Measurements from ENCODE around the gene MT1A. TPM values are rescaled to one million over a fixed set of nuclear protein-coding genes. Genes with fewer than 3 reads are reported as not detected.
"Not testable (repeated sequence)": the region's sequence is repeated elsewhere in the genome, so short reads cannot be mapped to it uniquely, and the experiment has no call there.

Gene MT1A
- total RNA-seq, 1 donor from 2014 or later = 1.4 TPM

DNA sequence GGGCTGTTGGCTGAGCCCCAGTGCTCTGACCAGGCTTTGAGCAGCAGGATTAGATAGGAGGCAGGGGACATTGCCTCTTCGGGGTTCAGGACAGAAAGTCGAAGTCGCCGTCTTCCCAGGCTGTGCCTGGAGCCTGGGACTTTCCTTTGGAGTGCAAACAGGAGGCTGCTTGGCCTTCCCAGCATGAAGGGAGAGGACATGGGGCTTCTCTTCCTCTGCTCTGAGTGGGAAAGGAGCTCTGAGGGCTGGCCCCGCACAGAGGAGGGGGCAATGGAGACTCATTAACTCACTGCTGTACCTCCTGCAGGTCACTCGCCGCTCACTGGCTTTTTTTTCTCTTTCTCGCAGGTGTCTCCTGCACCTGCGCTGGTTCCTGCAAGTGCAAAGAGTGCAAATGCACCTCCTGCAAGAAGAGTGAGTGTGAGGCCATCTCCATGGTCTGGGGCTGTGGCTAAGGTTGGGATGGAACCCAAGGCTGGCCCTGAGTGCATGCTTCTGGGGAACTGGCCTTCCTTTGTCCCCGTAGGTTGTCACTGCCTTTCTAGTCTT is 19.9 kb downstream of the MT1A start:
- DNase-seq = no peak

DNA sequence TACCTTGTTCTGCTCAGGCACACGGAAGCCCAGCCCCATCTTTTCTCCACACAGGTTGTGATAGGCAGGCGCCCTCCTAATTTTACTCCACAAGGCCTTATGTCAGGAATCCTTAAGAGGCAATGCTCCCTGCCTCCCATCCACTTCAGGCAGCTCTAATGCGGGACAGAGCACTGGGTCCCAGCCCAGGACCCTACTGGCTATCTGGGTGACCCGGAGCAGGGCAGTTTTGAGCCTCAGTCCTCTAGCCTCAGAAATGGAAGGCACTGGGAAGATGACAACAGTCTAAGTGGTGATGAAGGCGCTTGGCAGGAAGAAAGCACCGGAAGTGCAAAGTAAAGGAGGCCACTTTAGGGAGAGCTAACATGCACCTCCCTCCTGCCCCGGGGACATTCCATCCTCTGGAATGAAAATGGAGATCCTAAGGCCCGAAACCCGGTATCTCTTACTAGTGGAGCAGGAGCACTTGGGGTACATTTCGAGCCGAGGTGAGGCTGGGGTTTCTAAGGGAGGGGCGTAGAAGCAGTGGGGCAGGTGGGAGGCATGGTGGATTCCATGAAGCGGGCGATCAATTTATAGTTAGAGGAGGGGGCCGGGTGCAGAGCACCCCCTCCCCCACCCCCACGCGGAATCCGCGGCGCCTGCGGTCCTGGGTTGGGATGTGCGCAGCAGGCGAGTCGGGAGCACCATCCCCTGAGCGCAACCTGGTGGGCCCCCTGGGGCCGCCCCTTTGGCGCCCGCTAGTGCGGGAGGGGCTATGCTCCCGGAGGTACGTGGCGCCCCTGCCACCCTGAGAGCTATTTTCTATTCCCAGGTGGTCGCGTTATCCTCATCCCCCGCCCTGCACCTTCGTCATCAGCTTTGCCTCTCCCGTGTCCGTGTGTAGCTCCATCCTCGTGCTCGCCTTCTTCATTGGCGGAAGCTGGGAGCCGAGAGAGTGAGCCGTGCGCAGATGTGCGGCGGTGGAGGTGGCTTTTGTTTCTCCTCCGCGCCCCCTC is 24.2 kb downstream of the MT1A start:
- no peak for DNase-seq

DNA sequence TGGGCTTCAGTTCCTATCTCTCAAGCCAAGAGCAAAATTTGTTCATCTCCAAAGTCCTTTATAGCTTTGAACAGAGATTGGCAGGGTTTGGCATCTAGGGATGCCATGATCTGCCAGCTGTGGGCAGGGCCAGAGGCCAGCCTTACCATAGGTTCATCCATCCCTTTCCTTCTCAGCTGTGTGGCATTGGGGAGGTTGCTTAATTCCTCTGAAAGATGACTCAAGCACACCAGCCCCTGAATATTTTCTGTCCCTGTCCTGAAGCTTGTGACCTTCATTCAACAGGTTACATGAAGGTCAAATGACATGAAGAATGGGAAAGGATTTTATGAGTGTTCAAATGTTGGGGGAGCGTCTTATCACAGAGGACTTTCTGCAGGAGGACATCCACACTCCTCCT is 26.0 kb downstream of the MT1A start:
- DNase-seq = no peak

DNA sequence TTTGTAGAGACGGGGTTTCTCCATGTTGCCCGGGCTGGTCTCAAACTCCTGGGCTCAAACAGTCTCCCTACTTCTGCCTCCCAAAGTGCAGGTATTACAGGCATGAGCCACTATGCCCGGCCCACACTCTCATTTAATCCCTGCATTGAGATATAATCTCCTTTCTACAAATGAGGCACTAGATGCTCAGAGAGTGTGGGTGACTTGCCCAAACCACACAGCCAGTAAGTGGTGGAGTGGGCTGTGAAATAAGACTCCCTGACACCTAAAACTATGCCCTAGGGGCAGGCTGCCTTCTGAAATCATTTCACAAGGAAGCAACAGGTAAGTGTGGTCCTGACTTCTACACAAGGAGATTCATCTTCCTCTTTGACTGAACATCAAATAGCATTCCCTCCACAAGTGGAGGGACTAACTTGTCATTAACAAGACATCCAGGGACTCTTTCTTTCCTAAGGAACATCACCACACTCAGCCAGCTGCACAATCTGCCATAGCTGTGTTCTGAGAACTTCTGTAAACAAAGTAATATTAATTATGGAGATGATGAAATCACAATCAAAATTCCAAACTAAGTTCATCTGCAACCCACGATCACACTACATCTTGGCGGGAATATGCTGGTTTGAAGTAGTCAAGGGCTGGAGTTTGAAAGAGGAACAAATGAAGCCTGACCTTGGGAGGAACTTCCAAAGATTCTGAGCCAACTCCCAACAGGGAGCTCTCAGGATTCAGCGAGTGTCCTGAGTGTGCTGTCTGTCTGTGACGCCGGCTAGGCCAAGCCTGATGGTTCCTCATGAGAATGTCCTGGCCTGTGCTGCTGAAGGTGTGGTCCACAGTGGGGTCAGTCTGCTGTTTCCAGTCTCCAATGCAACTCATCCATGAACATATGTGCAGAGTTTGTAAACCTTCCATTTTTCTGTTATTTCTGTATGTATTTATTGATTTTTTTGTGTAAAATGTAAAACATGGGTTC is 27.1 kb downstream of the MT1A start:
- not testable (repeated sequence) for DNase-seq

DNA sequence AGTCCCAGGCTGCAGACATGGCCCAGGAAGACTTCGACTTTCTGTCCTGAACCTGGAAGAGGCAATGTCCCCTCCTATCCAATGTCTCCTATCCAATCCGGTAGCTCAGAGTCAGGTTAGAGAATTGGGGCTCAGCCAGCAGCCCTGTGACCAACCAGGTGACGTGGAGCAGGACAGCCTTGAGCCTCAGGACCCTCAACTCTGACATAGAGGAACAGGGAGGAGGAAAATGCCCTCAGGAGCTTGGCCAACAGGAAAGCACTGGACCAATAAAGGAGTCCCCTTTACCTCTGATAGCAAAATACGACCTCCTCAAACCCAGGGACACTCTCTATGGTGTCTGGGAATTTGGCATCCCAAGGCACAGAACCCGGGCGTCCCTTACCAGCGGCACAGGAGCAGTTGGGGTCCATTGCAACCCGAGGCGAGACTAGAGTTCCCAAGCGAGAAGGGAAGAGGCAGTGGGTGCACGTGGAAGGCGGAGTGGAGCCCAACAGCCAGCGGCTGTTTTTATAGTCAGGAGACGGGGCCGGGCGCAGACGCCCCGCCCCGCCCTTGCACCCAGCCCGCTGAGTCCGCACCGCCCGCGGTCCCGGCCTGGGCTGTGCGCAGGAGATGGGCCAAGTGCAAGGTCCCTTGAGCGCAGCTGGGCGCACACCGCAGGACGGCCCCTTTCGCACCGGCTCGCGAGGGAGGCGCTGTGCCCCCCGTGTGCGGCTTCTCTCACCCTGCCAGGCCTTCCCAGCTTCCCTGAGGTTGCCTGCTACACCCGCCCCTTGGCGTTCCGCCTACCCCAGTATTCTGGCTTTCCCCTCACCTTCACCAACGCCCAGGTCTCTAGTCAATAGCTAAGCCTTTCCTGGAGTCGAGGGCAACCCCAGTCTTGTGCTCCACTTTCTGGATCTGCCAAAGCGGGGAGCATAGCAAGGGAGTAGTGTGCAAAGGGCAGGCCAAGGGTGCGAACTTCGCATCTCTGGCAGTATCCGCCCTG is 29.4 kb downstream of the MT1A start, which contains the start of gene MT1G:
Gene MT1G (minus strand): TSS at position 485 of the 991 bp plus-strand sequence. CDS start 72 bp downstream, at position 413.
- DNase-seq = no peak

DNA sequence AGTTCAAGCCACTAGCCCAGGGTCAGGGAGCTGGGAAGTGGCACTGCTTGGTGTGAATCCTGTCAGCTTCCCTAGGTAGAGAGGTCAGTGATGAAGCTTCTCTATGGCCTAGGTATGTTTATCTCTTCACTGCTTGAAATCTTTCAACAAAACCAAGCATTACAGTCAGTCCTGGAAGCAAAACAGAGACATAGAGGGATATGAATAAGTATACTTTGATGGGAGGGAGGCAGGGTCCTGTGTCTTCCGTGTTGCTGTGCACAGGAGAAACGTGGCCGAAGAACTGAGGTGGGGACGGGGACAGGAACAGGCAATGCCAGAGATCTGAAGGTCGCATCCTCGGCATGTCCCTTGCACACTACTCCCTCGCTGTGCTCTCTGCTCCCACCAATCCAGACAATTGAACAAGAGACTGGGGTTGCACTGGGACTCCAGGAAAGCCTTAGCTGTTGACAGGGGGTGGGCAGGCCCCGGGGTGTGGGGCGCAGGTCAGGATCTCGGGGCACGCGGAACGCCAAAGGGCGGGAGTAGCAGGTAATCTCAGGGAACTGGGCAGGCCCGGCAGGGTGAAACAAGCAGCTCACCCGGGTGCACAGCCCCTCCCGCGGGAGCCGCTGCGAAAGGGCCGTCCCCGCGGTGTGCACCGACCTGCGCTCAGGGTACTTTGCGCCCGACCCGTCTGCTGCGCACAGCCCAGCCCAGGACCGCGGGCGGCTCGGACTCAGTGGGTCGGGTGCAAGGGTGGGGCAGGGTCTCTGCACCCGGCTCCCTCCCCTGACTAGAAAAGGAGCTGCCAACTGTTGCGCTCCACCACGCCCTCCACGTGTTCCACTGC is 30.8 kb downstream of the MT1A start, which contains the start of gene MT1H:
Gene MT1H (plus strand): TSS at position 810 of the 835 bp plus-strand sequence. CDS start 71 bp downstream, outside the sequence.
- DNase-seq = no peak

DNA sequence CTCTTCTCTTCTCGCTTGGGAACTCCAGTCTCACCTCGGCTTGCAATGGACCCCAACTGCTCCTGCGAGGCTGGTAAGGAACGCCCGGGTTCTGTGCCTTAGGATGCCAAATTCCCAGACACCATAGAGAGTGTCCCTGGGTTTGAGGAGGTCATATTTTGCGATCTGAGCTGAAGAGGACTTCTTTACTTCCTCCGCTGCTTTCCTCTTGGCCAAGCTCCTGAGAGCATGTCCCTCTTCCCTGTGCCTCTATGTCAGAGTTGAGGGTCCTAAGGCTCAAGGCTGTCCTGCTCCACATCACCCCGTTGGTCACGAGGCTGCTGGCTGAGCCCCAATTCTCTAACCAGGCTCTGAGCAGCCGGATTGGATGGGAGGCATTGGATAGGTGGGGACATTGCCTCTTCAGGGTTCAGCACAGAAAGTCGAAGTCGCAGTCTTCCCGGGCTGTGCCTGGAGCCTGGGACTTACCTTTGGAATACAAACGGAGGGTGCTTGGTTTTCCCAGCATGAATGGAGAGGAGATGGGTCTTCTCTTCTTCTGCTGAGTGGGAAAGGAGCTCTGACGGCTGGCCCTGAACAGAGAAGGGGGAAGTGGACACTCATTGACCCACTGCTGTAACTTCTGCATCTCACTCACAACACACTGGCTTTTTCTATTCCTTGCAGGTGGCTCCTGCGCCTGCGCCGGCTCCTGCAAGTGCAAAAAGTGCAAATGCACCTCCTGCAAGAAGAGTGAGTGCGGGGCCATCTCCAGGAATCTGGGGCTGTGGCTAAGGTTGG is 31.6 kb downstream of the MT1A start:
- no peak for DNase-seq

DNA sequence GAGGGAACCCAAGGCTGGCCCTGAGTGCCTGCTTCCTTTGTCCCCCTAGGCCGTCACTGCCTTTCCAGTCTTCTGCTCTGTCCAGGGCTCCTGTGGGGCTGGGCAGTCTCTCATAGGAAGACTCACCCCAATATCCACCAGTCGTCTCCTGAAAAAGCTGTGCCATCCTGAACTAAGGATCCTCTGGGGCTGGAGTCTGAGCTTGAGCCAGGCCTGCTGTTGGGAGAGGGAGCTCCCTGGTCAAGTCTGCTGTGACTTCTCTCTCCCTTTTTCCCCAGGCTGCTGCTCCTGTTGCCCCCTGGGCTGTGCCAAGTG is 32.1 kb downstream of the MT1A start:
- DNase-seq = no peak

DNA sequence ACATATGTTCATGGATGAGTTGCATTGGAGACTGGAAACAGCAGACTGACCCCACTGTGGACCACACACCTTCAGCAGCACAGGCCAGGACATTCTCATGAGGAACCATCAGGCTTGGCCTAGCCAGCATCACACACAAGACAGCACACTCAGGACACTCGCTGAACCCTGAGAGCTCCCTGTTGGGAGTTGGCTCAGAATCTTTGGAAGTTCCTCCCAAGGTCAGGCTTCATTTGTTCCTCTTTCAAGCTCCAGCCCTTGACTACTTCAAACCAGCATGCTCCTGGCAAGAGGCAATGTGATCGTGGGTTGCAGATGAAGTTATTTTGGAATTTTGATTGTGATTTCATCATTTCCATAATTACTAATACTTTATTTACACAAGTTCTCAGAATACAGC is 33.2 kb downstream of the MT1A start:
- not testable (repeated sequence) for DNase-seq

DNA sequence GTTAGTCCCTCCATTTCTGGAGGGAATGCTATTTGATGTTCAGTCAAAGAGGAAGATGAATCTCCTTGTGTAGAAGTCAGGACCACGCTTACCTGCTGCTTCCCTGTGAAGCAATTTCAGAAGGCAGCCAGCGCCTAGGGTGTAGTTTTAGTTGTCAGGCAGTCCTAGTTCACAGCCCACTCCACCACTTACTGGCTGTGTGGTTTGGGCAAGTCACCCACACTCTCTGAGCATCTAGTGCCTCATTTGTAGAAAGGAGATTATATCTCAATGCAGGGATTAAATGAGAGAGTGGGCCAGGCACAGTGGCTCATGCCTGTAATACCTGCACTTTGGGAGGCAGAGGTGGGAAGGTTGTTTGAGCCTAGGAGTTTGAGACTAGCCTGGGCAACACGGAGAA is 33.7 kb downstream of the MT1A start:
- DNase-seq = not testable (repeated sequence)

DNA sequence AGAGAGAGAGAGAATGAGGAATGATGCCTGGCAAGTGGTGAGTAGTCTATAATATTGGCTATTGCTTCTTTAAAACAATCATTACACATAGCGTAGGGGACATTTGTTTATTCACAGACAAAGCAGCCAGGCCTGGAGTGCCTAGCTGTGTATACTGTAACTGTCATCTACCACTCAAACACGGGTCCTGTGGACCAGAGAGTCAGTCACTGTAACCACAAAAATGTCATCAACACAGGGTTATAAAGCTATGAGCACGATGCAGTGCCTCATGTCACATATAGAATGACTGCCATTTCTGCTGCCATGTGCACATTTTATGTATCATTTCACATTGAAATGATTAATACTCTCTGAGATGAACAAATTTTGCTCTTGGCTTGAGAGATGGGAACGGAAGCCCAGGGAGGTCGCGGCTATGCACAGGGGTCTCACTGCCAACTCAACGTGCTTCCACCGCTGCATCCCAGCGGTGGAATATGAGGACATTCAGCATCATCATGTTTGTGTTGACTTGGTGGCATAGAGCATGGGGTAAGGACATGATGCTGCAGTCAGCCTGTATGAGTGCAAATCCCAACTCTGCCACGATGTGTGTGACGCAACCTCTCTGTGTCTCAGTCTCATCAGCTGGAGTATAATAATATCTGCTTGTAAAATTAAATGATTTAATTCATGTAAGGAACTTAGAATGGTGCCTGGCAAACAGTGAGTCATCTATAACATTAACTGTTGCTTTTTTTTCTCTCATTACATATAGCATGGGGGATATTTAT is 34.5 kb downstream of the MT1A start:
- DNase-seq = peak; percentile 81

DNA sequence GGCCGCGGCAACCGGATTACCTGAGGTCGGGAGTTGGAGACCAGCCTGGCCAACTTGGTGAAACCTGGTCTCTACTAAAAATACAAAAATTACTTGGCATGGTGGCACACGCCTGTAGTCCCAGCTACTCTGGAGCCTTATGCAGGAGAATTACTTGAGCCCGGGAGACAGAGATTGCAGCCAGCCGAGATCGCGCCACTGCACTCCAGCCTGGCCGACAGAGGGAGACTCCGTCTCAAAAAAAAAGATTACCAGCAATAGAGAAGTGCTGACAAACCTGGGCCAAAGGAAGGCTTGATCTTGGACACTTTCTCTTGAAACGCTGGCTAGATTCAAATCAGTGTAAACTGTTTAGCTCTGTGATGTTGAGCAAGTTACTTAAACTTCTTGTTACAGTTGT is 35.5 kb downstream of the MT1A start:
- DNase-seq = peak; percentile 28

DNA sequence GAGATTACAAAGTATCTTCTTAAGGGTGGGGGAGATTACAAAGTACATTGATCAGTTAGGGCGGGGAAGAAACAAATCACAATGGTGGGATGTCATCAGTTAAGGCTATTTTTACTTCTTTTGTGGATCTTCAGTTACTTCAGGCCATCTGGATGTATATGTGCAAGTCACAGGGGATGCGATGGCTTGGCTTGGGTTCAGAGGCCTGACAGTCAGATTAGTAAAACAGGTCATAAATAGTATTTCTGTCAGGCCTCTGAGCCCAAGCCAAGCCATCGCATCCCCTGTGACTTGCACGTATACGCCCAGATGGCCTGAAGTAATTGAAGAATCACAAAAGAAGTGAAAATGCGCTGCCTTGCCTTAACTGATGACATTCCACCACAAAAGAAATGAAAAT is 36.1 kb downstream of the MT1A start:
- peak; percentile 63 for DNase-seq

DNA sequence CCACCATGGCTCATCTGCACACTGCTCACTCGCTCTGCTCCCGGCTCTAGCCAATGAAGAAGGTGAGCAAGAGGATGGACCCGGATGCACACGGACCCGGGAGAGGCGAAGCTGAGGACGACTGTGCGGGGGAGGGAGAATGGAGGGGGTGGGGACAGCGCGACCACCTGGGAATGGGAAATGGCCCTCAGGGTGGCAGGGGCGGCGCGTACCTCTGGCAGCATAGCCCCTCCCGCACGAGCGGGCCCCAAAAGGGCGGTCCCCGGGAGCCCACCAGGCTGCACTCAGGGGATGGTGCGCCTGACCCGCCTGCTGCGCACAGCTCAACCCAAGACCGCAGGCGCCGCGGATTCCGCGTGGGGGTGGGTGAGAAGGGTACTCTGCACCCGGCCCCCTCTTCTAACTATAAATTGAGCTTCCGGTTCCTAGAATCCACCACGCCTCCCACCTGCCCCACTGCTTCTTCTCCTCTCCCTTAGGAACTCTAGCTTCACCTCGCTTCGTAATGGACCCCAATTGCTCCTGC is 37.3 kb downstream of the MT1A start:
- no peak for DNase-seq

DNA sequence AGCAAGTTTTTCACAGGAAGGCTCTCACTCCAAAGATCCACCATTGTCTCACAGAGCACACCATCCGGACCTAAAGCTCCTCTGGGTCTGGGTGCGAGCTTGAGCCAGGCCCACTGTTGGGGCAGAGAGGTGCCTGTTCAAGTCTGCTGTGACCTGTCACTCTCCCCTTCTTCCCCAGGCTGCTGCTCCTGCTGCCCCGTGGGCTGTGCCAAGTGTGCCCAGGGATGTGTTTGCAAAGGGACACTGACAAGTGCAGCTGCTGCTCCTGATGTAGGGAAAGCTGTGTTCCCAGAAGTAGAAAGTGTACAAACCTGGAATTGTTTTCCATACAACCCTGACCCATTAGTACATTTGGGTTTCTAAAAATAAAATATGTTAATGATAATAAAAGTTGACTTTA is 39.0 kb downstream of the MT1A start:
- DNase-seq = no peak

DNA sequence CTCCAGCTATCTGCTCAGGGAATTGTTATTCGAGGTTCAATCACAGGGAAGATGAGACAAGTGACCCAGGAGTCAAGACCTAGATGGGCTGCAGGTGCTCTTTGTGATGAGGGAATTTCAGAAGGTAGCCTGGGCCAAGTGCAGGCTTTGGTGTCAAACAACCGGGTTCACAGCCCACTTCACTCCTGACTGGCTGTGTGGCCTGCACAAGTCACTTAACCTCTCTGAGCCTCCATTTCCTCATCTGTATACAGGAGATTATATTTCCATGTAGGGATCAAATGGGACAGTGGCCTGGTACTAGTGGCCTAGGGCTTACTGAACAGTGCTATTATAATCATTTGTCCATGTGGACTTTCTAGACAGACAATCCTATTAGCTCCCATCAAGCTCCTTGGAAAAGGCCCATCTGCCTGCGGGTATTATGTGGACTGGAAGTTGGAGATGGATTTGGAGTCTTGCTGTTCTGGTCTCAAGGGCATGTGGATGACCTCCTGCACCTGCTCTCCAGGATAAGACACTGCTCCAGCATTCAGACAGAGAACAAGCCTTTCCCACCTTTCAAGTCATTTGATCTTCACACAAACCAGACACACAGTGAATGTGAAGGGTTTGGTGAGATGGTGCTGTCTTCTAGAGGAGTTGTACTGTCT is 40.7 kb downstream of the MT1A start:
- DNase-seq = no peak

DNA sequence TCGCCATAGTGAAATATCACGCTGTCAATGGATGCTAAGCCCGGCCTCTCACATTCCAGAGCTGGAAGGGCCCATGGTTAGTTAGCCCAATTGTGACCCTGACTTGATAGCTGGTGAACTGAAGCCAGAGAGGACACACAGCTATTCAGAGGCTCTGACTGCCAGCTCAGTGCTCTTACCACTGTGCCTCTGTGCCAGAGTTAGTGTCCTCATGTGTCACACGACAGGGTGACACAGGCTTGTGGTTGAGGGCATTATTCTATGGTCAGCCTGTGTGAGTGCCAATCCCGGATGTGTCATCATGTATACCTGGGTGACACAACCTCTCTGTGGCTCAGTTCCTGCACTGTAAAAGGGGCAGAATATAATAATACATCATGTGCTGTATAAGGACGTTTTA is 41.4 kb downstream of the MT1A start:
- DNase-seq = no peak
